Lower leg skin (tissue), 4 donors: Measurements from ENCODE around the gene ZSWIM6. TPM values are rescaled to one million over a fixed set of nuclear protein-coding genes. Genes with fewer than 3 reads are reported as not detected.

ENCODE experiments used
- DNase-seq, 2 donors: peaks; one replicate each; pipeline ENCODE4 v3.0.0-alpha.2; 2019; ENCODE audit warnings: low spot score in 2 of 2
- H3K4me3 ChIP-seq: fragments of 200-600 bp; sonication (generic); 2 replicates; pipeline ENCODE4 v1.5.1; 2017; ENCODE audit warnings: mild to moderate bottlenecking, low read depth; ENCODE audit not compliant: poor library complexity, severe bottlenecking
- CTCF ChIP-seq, 3 donors: fragments of 450-650 bp; IDR thresholded peaks; one replicate each; pipeline ENCODE4 v1.5.1; 2016; ENCODE audit warnings: antibody characterized with exemption in 3 of 3, mild to moderate bottlenecking in 3 of 3, moderate library complexity in 2 of 3
- POLR2A ChIP-seq, 2 donors: fragments of 450-650 bp; IDR thresholded peaks; one replicate each; pipeline ENCODE4 v1.6.1; 2016 to 2017; ENCODE audit warnings: antibody characterized with exemption in 2 of 2, mild to moderate bottlenecking in 1 of 2, moderate library complexity in 1 of 2
- WGBS, 2 donors: methylation state at CpG; one replicate each; pipeline ENCODE4 v1.1.5; 2018; 5-methylcytosine and 5-hydroxymethylcytosine counted together
- intact Hi-C: fragments of 100-400 bp; cut with DNase I; formaldehyde crosslinking; loops from one replicate; pipeline ENCODE4 v1.15.0; 2023; ENCODE audit warnings: low total_unique reads
- total RNA-seq, 4 donors: library from RNA; depleted of rRNA; stranded (reverse); fragments of >200 nt; gene quantifications; one replicate each; pipeline ENCODE4 v1.1.0, GENCODE V29; 2016

ZSWIM6 gene
- total RNA-seq, 4 donors from 2014 or later: 7.1 to 8.7 (median 8.1) TPM

GRCh38 chr5:61467766-61468482 is 135.9 kb downstream of the ZSWIM6 start:
- no peak for DNase-seq
- TF ChIP-seq CTCF (IDR thresholded peaks at IDR 0.05) (no peak), POLR2A (IDR thresholded peaks at IDR 0.05) (no peak)
- no peak overlapping the region for H3K4me3 ChIP-seq
- intact Hi-C loops: no loop called here
- WGBS, 2 donors: 16 to 23% methylated on average over 2 of the region's 2 CpGs

GRCh38 chr5:61468483-61468865 is 136.4 kb downstream of the ZSWIM6 start:
- no peak for TF ChIP-seq CTCF (IDR thresholded peaks at IDR 0.05)
- no peak for TF ChIP-seq POLR2A (IDR thresholded peaks at IDR 0.05)
- DNase-seq: no peak
- WGBS, 2 donors: 84 to 88% methylated on average over 2 of the region's 2 CpGs
- intact Hi-C loops: no loop called here
- H3K4me3 ChIP-seq: no peak overlapping the region

- intact Hi-C loops: no loop called here
- no peak for DNase-seq
- 100% methylated on average over 1 of the region's 1 CpG for WGBS, 2 donors
- no peak for TF ChIP-seq POLR2A (IDR thresholded peaks at IDR 0.05)
- TF ChIP-seq CTCF (IDR thresholded peaks at IDR 0.05): no peak
- no peak overlapping the region for H3K4me3 ChIP-seq
Observed at GRCh38 chr5:61471352-61471751, 139.3 kb downstream of the ZSWIM6 start.

GRCh38 chr5:61472172-61472958 is 140.3 kb downstream of the ZSWIM6 start:
- WGBS, 2 donors: 85 to 89% methylated on average over 7 of the region's 7 CpGs
- intact Hi-C loops: no loop called here
- TF ChIP-seq POLR2A (IDR thresholded peaks at IDR 0.05) (no peak), CTCF (IDR thresholded peaks at IDR 0.05) (no peak)
- no peak for DNase-seq
- H3K4me3 ChIP-seq: no peak overlapping the region

- DNase-seq: no peak
- intact Hi-C loops: no loop called here
- 95 to 98% methylated on average over 4 of the region's 4 CpGs for WGBS, 2 donors
- no peak overlapping the region for H3K4me3 ChIP-seq
- TF ChIP-seq POLR2A (IDR thresholded peaks at IDR 0.05) (no peak), CTCF (IDR thresholded peaks at IDR 0.05) (no peak)
Observed at GRCh38 chr5:61474746-61475145, 142.7 kb downstream of the ZSWIM6 start.
